Measurements from ENCODE around the gene ARL15. TPM values are rescaled to one million over a fixed set of nuclear protein-coding genes. Genes with fewer than 3 reads are reported as not detected.

Gene ARL15
- total and polyA plus RNA-seq, 9 of the 15 experiments (the other 6 are each of a cell fraction or from before 2014, with no cell fraction given), result 18.5 to 80.4 (median 57.0) TPM

DNA sequence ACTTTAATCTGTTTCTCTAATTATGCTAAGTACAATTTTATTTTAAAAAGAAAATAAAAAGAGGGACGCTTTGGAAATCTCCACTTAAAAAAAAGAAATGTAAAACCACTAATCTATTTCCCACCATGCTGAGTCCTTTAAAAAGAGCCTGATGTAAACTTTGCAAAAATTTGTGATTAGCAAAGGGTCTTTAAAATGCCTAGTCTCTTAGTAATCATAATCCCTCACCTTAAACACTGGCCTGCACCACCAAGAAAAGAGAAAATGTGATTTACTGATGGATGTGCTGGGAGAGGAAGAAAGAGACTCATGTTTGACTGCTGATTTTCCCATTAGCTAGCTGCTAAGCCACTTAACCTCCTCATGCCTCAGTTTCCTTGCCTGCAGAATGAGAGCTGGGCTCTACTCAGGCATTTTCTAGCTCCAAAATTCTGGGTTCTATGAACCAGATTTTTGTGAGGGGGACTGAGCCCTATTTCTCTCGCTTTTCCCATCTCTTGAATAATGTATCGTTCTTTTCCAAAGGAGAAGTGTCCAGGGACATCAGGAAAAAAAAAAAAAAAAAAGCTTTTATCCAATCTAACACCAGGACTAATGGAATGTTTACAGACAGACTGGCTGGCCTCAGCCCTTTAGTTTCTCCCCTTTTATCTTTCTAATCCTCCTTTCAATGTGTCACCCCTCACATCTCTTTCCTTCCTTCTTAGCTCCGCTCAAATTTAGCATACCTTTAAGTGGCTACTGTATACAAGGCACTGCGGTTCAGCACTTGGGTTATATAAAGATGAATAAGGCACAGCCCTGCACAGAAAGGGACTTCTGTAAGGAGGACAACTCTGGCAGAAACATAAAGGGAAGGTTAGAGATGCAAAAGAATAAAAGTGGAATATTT, 312.4 kb downstream of the ARL15 start:
- Histone ChIP-seq H3K79me2 (ENCODE audit: control insufficient read depth, insufficient read depth, low read length) (no peaks in the 10 kb centered on the region), H3K4me1 (replicated peaks in 1 of 2; ENCODE audit: control insufficient read depth in 2 of 2, insufficient read depth in 2 of 2, low read length in 2 of 2) (no peaks in the 10 kb centered on the region), H2AFZ (ENCODE audit: low read depth, low read length) (no peak overlapping the region), H3K4me3 (no peak overlapping the region), H3K27me3 (ENCODE audit: control insufficient read depth in 2 of 2, insufficient read depth in 2 of 2, low read length in 2 of 2) (no peaks in the 10 kb centered on the region), H3K4me2 (ENCODE audit: insufficient read depth, low read length) (no peak overlapping the region), H3K36me3 (ENCODE audit: control insufficient read depth, insufficient read depth, low read length) (no peaks in the 10 kb centered on the region; the same call in 2 of the 3 replicates), H4K20me1 (replicated peaks; ENCODE audit: control insufficient read depth, insufficient read depth, low read length) (no peaks in the 10 kb centered on the region), H3K9me3 (replicated peaks; ENCODE audit: control insufficient read depth, insufficient read depth, low read depth, low read length) (no peaks in the 10 kb centered on the region), H3K9me1 (ENCODE audit: control insufficient read depth, insufficient read depth, low read length) (no peaks in the 10 kb centered on the region), H3K9ac (ENCODE audit: insufficient read depth in 1 of 2, low read depth in 2 of 2, low read length in 2 of 2) (no peak overlapping the region), H3K27ac (ENCODE audit: extremely low read depth, low read depth, low read length) (no peak overlapping the region)
- in situ Hi-C loops (cut with MboI) (no loop called here), intact Hi-C loops (cut with micrococcal nuclease) (no loop called here)
- WGBS (ENCODE audit: insufficient coverage, low coverage, missing lambda C conversion rate), result 74% methylated on average over 3 of the region's 5 CpGs
- ChIA-PET POLR2A (interaction anchor here (0.5 kb wide), 1 partner anchor 137 kb away, joined by 3 read pairs; no protein-coding TSS in a partner anchor), CTCF (ENCODE audit: low intra/inter-chr PET ratio) (no interaction called here)
- BruUV-seq (replicated peaks), result no TSS peak
- DNase-seq (ENCODE audit: extremely low read depth in 1 of 4, low spot score in 3 of 4) (no peak), FAIRE-seq (no peak), ATAC-seq (no peak)
- TF ChIP-seq, protein P1, sequence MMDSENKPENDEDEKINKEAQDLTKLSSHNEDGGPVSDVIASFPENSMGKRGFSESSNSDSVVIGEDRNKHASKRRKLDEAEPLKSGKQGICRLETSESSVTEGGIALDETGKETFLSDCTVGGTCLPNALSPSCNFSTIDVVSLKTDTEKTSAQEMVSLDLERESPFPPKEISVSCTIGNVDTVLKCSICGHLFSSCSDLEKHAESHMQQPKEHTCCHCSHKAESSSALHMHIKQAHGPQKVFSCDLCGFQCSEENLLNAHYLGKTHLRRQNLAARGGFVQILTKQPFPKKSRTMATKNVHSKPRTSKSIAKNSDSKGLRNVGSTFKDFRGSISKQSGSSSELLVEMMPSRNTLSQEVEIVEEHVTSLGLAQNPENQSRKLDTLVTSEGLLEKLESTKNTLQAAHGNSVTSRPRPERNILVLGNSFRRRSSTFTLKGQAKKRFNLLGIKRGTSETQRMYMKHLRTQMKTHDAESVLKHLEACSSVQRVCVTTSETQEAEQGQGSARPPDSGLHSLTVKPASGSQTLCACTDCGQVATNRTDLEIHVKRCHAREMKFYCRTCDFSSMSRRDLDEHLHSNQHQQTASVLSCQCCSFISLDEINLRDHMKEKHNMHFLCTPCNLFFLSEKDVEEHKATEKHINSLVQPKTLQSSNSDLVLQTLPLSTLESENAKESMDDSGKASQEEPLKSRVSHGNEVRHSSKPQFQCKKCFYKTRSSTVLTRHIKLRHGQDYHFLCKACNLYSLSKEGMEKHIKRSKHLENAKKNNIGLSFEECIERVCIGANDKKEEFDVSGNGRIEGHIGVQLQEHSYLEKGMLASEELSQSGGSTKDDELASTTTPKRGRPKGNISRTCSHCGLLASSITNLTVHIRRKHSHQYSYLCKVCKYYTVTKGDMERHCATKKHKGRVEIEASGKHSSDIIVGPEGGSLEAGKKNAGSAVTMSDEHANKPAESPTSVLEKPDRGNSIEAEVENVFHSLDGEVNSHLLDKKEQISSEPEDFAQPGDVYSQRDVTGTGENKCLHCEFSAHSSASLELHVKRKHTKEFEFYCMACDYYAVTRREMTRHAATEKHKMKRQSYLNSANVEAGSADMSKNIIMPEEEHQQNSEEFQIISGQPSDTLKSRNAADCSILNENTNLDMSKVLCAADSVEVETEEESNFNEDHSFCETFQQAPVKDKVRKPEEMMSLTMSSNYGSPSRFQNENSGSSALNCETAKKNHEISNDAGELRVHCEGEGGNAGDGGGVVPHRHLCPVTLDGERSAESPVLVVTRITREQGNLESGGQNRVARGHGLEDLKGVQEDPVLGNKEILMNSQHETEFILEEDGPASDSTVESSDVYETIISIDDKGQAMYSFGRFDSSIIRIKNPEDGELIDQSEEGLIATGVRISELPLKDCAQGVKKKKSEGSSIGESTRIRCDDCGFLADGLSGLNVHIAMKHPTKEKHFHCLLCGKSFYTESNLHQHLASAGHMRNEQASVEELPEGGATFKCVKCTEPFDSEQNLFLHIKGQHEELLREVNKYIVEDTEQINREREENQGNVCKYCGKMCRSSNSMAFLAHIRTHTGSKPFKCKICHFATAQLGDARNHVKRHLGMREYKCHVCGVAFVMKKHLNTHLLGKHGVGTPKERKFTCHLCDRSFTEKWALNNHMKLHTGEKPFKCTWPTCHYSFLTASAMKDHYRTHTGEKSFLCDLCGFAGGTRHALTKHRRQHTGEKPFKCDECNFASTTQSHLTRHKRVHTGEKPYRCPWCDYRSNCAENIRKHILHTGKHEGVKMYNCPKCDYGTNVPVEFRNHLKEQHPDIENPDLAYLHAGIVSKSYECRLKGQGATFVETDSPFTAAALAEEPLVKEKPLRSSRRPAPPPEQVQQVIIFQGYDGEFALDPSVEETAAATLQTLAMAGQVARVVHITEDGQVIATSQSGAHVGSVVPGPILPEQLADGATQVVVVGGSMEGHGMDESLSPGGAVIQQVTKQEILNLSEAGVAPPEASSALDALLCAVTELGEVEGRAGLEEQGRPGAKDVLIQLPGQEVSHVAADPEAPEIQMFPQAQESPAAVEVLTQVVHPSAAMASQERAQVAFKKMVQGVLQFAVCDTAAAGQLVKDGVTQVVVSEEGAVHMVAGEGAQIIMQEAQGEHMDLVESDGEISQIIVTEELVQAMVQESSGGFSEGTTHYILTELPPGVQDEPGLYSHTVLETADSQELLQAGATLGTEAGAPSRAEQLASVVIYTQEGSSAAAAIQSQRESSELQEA (IDR thresholded peaks at IDR 0.05; ENCODE audit: low read depth), result no peak
- no peak for TF ChIP-seq NFATC3 (IDR thresholded peaks at IDR 0.05)
- no peak for TF ChIP-seq NR0B1 (IDR thresholded peaks at IDR 0.05; ENCODE audit: partially characterized antibody)
- TF ChIP-seq WHSC1 (IDR thresholded peaks at IDR 0.05; ENCODE audit: low read length), result no peak
- no peak for TF ChIP-seq ZNF76 (CRISPR knock-in tag; IDR thresholded peaks at IDR 0.05; ENCODE audit: borderline replicate concordance)
- no peak for TF ChIP-seq FOXJ3 (CRISPR knock-in tag; IDR thresholded peaks at IDR 0.05)
- TF ChIP-seq ZNF134 (CRISPR knock-in tag; conservative IDR thresholded peaks at IDR 0.05), result no peak
- no peak for TF ChIP-seq ZNF77 (CRISPR knock-in tag; IDR thresholded peaks at IDR 0.05)
- TF ChIP-seq ZNF436 (CRISPR knock-in tag; IDR thresholded peaks at IDR 0.05), result no peak
- no peak for TF ChIP-seq TBP (optimal IDR thresholded peaks at IDR 0.05; ENCODE audit: low read depth, low read length)
- TF ChIP-seq ZNF133 (CRISPR knock-in tag; IDR thresholded peaks at IDR 0.05), result no peak
- no peak for TF ChIP-seq ZNF224 (CRISPR knock-in tag; IDR thresholded peaks at IDR 0.05)
- no peak for TF ChIP-seq MCM2 (IDR thresholded peaks at IDR 0.05; ENCODE audit: low read depth)

Measured in K562 (cell line).